HG03097 (cell line): ENCODE measurements around the gene AP1S2.
"Not testable (repeated sequence)": the region's sequence is repeated elsewhere in the genome, so short reads cannot be mapped to it uniquely, and the experiment has no call there.

Experiments
- ATAC-seq: cut with Tn5 transposase; IDR thresholded peaks from one replicate; pipeline ENCODE4 v1.9.1; 2021; ENCODE audit not compliant: unreplicated experiment, low FRiP score

AP1S2 gene

GRCh38 chrX:15854712-15855567 is at the start of gene AP1S2:
TSS of gene AP1S2 (minus strand) at chrX:15854813. CDS start at chrX:15852524, 2,289 bp downstream.
- ATAC-seq = peak; percentile 94

DNA sequence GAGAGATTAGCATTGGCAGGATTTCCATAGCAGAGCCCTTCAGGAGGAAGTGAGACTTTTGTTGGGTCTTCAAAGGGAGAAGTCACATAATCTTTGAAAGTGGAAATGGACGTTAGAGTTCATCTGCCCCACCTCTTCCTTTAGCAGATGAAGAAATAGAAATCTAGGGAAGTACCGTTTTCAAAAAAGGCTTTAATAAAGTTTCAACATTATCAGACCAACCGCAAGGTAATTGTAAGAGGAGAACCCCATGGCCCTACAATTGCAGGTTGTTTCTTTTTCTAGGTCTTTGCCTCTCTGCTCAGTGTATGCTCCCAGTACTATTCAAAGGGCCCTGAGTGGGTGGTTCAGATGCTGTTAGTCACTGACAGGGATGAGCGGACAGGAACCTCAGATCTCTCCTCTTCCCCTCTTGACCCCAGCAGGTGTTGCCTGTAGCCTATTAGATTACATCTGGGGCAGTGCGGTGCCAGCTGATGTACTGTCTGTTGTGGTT is 48.6 kb upstream of the AP1S2 start:
- peak; percentile 96 for ATAC-seq

DNA sequence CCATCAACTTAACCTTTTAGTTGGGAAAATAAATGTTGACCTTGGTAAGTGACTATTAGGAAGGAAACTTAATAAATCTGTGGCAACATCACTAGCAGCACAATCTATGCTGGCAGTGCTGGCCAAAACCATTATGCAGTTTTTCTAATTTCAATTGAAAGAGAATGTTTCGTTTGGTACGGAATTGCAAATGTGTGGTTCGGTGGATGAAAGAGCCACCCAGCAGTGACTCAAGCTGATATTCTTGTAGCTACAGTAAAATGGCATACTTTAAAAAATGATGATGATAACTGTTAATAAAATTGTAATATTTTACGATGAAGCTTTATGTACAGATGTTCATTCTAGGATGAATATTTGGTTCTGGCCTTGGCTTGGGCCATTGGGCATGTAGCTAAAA is 40.7 kb upstream of the AP1S2 start:
- no peak for ATAC-seq

DNA sequence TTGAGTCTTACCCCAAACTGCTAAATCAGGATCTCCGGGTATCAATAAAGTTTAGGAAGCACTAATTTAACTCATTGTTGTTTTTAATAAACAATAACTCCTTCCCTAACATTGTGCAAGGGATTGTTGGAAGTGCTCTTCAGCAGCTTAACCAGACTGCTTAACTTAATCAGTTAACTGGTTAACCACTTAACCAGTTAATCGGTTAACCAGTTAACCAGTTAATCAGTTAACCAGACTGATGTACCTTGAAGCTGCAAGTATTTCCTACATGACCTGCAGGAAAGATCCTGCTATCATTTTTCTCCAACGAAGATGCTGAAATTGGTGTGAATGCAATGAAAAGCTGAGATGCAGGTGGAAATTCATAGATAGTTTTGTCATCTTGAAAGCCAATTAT is 40.1 kb upstream of the AP1S2 start:
- ATAC-seq = no peak

DNA sequence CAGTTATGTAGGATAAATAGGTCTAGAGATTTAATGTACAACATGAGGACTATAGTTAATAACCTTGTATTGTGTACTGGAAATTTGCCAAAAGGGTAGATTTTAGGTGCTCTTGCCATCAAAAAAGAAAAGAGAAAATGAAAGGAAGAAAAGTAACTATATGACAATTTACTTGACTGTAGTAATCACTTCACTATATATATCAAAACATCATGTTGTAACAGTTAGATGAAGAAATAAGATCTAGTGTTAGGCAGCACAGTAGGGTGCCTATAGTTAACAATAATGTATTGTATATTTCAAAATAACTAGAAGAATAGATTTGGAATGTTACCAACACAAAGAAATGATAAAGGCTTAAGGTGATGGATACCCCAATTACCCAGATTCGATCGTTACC is 35.9 kb upstream of the AP1S2 start:
- ATAC-seq = no peak

- ATAC-seq = no peak
These were observed 33.4 kb upstream of the AP1S2 start for GRCh38 chrX:15888062-15888461.

DNA sequence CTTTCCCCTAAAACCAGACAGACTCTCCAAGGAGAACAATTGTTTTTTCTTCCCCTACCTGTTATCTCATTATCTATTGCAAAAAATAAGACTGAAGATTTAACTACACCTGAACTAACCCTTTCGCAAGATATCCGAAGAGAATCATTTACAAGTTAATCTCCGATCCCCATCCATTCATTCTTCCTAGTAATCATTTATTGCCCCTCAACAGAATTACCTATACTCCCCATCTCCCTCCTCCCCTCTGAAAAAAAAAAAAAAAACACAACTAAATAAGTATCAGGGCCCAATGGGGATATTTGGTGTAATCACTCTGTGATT is 28.9 kb upstream of the AP1S2 start:
- ATAC-seq = no peak

DNA sequence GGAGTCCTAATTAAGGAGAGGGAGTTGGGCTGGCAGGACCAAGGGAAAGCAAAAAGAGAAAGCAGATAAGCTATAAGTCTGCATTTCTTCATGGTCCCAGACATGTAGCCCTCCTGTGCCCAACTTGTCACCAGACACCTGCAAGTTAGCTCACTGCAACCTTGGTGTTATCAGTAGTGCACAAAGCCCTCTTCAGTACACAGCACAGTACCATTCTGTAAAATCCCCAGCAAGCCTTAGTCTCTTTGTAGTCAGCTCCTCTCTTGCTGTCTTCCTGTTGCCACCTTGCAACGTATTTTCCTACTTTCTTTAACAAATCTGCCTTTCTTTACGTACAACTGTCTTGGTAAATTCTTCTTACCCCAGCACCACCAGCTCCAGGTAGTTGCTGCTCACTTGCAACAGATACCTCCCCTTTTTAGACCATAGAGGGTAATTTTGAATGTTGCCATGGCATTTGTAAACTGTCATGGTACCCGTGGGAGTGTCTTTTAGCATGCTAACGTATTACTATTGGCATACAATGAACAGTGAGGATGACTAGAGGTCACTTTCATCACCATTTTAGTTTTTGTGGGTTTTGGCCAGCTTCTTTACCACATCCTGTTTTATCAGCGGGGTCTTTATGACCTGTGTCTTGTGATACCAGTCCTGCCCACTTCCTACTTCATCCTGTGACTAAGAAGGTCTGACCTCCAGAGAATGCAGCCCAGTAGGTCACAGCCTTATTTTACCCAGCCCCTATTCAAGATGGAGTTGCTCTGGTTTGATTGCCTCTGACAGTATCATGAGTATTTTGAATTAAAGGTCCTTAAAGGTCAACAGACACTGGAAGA is 28.3 kb upstream of the AP1S2 start:
- peak; percentile 76 for ATAC-seq

DNA sequence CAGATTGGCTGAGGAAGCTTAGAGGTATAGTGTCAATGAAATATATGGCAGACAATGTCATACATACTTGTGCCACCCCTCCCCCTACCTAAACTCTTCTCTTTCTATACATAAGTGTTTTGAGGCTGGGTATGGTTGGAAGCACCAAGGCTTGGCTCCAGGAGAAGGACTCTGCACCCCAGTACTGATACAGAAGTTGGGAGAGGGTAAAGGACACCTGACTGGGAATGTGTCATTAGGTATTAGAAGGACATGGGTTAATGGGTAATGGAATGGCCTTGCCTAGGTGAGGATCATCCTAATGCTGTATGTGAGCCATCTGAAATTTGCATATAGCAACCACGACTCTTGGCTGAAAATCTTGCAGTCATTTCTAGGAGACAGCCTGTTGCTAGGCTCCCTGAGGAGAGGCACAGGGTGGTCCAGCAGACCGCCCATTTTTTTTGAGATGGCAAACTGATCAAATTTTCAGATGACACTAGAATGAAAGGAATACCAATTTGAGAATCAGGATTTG is 26.8 kb upstream of the AP1S2 start:
- ATAC-seq = no peak

DNA sequence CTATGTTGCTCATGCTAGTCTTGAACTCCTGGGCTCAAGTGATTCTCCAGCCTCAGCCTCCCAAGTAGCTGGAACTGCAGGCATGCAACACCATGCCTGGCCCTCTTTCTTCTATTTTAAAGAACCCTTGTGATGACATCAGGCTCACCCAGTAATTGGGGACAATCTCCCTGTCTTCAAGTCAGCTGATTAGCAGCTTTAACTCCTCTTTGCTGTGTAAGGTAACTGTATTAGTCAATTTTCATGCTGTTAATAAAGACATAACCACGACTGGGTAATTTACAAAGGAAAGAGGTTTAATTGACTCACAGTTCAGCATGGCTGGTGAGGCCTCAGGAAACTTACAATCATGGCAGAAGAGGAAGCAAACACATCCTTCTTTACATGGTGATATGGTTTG is 23.3 kb upstream of the AP1S2 start:
- not testable (repeated sequence) for ATAC-seq

DNA sequence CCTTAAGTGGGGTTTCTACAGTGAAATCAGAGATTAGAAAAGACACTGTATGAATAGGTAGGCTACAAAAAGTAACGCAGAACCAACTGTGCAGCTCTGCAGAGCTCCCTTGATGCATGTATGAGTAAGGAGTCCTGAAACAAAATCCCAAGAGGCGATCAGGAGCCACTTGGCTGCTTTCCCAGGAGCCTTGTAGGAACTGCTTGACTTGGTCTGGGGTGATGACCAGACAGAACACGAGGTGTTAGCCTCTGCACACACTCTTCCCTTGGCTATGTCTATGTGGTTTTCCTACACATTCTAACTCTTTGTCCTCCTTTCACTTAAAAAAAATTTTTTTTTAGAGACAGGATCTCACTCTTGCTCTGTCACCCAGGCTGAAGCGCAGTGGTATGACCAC is 22.8 kb upstream of the AP1S2 start:
- ATAC-seq = no peak

DNA sequence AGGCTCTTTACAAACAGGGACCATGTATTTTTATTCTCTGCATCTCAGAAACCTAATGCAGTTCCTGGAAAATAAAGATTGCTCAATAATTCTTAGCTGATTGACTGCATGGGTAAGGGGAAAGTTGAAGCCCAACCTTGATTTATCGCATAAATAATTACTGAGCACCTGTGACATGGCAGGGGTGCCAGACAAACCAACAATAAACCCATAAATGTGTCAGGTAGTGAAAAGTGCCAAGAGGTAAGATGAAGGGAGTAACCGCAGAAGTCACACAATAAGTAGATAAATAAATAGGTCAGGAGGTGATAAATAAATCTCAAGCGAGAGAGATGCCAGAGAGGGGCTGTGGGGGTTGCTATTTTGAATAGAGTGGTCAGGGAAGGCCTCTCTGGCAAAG is 20.1 kb upstream of the AP1S2 start:
- no peak for ATAC-seq

DNA sequence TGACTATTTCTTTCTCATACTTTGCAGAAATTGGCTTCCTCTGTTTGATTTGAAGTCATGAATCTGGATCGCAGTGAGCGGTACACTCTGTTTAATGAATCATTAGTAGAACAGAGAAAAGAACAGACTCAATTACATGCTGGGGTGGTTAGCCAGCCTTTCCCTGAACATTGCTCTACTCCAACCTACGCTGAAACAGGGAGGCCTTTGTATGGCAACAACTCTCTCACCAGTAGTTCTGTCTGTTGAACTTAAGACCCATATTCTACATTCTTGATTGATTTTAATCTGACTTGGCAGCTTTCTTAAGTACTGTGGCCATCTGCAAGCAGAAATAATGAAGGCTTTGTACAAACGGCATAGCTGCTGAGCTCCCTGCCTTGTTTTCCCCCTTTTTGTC is 19.0 kb upstream of the AP1S2 start:
- ATAC-seq = no peak

DNA sequence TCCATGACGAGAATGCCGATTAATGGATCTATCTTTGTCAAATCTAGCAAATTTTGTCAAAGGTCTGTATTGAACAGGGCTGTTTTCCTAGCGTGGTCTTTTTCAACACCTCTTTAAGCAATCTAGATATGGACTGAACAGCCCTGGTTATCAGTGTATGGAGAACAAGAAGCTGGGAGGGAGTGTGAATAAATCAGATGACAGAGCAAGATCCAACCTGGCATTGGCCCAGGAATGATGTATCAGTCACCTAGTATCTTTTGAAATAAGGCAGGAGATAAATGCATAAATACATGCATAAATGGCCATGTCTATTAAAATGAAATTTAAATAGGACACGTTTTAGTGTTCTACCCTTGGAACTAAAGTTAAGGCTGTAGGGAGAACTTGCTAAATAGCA is 15.7 kb upstream of the AP1S2 start:
- ATAC-seq = no peak

DNA sequence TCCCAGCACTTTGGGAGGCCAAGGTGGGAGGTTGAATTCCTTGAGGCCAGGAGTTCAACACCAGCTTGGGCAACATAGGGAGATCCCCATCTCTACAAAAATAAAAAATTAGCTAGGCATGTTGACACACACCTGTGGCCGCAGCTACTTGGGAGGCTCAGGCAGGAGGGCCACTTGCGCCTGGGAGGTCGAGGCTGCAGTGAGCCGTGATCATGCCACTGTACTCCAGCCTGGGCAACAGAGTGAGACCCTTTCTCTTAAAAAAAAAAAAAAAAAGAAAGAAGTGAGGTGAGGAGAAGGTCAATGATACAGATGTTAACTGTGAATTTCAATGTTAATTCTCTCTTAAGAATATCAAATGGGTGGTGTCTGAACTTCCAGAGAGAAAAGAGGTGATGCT is 15.1 kb upstream of the AP1S2 start:
- ATAC-seq = no peak

DNA sequence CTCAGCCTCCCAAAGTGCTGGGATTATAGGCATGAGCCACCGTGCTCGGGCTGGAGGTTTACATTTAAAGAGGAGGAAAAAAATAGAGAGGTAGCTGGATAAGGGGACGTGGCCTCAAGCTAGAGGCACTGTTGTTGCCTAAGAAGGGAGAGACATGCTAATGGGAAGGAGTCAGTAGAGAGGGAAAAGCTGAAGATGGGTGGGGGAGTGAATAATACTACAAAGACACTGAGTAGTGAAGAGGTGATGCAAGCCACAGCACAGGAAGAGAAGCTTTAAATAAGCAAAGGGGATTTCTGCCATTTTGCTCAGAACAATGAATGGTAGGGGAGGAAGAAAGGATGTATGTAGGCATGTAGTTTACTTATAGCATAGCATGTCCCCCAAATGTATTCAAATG is 11.5 kb upstream of the AP1S2 start:
- ATAC-seq = no peak

DNA sequence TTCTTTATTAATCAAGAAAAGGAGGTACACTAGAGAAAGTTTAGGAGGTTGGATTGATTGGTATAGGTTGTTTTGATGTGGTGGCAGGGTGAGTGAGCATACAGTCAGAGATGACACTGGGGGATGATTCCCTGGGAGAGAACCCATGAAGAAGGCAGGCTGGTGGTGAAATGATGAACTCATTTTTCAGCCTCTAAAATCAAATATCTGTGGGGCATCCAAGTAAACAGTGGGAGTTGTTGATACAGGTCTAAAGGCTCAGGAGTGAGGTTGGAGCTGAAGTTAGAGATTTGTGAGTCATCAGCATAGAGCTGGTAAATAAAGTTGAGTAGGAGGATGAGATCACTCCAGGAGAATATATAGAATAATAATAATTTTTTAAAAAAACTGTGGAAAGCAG is 10.0 kb upstream of the AP1S2 start:
- no peak for ATAC-seq

DNA sequence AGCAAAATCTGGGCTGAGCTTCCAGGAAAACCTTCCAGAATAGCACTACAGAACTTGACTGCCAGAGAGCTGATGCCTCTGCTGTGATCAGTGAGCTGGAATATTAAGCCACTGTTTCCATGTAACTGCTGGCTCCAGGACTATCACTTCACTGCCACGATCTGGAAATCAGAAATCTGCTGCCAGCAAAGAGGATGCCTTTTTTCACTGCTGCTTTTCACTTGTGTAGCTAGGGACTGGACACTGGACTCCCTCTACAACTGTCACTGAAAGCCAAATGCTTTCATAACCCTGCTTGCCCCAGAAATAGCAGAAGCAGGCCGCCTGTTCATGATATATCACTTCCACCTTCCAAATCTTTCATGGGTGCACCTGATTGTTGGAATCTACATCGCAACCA is 9.4 kb upstream of the AP1S2 start:
- ATAC-seq = no peak

DNA sequence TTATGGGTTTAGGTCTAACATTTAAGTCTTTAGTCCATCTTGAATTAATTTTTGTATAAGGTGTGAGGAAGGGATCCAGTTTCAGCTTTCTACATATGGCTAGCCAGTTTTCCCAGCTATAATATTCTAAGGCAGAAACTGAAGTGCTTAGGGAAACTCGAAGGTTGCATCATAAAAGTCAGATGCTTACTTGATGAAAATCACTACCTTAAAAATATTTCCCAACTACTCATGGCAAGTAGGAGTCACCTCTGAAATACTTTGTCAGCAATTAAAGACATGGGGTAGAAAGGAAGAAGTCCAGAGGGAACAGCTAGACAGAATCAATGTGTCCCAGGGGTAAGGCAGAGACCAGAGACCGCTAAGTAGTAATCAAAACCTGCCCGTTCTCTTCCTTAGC is 6.3 kb upstream of the AP1S2 start:
- ATAC-seq = no peak

GRCh38 chrX:15858051-15858450 is 3.4 kb upstream of the AP1S2 start:
- ATAC-seq = no peak

GRCh38 chrX:15856636-15857035 is 2.0 kb upstream of the AP1S2 start:
- ATAC-seq = no peak

DNA sequence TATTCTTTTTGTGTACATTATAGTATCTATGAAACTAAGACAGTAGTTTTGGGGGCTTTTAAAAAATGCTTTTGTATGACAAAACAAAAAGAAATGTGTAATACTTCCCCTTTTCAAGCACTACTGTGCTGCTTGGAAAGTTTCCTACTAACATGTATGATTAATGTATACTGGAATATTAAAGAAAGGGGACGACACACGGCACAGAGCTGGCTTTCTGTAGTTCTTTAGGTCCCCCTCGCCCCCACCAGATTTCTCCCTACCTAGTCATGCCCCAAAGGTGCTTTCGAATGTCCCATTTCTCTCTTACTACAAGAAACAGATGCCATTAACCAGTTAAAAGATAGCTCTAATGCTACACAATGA is 1.6 kb upstream of the AP1S2 start:
- no peak for ATAC-seq
